K562 (cell line): Measurements from ENCODE around the gene STOM. TPM values are rescaled to one million over a fixed set of nuclear protein-coding genes. Genes with fewer than 3 reads are reported as not detected.
A peak's percentile ranks its signal among the peaks of the same experiment; 100 is the strongest.

ENCODE experiments used
- ATAC-seq: fragments of 200-7000 bp; cut with Tn5 transposase; 3 replicates; pipeline ENCODE4 v1.9.1; 2020; ENCODE audit warnings: moderate library complexity
- BruUV-seq: library from RNA; stranded (reverse); fragments of 400-500 nt; replicated peaks from 2 replicates; lab custom pipeline; 2021; lab: Mats Ljungman, UMichigan
- CTCF ChIA-PET: fragments of 300-600 bp; formaldehyde crosslinking; extraction: SDS; loops from one replicate; lab custom pipeline; 2021; ENCODE audit warnings: low intra/inter-chr PET ratio; lab: Yijun Ruan, JAX
- POLR2A ChIA-PET: fragments of 300-600, 350-650 bp; sonication (Branson Sonifier 250); formaldehyde crosslinking; extraction: SDS; loops from one replicate; lab custom pipeline; 2021; ENCODE audit warnings: antibody characterized with exemption, inconsistent platforms; lab: Yijun Ruan, JAX
- DNase-seq, 4 experiments: peaks; one replicate each; pipeline versions ENCODE4 v3.0.0 to v3.0.0-alpha.2; 2011 to 2018; ENCODE audit warnings: low spot score in 3 of 4, mixed read lengths in 3 of 4; ENCODE audit errors: extremely low read depth in 1 of 4
- FAIRE-seq: peaks from 2 replicates; lab custom pipeline; 2011; peaks lifted over from hg19 to GRCh38; lab: Jason Lieb, UNC
- H2AFZ ChIP-seq: 2 replicates; pipeline ENCODE4 v1.6.0; 2011; ENCODE audit warnings: low read depth, low read length, control low read depth, inconsistent platforms
- H3K27ac ChIP-seq: fragments of 200-600 bp; 3 replicates; pipeline ENCODE4 v1.8.0; 2011; ENCODE audit warnings: low read depth, mild to moderate bottlenecking, control low read depth, inconsistent platforms, low read length, moderate library complexity, mixed read lengths; ENCODE audit errors: extremely low read depth
- H3K27me3 ChIP-seq, 2 experiments: fragments of 300-600 bp in 1 of 2; 2 replicates in 1 of 2; 3 replicates in 1 of 2; pipeline versions ENCODE4 v1.6.0 to v1.8.0; 2011; ENCODE audit warnings: inconsistent platforms in 2 of 2, low read length in 2 of 2, mild to moderate bottlenecking in 1 of 2, mixed read lengths in 1 of 2, moderate library complexity in 1 of 2; ENCODE audit not compliant: control insufficient read depth in 2 of 2, insufficient read depth in 2 of 2
- H3K36me3 ChIP-seq: fragments of 300-600 bp; 3 replicates; pipeline ENCODE4 v1.8.0; 2011; ENCODE audit warnings: mild to moderate bottlenecking, low read length, inconsistent platforms; ENCODE audit not compliant: control insufficient read depth, insufficient read depth
- H3K4me1 ChIP-seq, 2 experiments: fragments of 200-600 bp in 1 of 2; replicated peaks in 1 of 2; 2 replicates in 1 of 2; 3 replicates in 1 of 2; pipeline versions ENCODE4 v1.5.1 to v1.8.0; 2011; ENCODE audit warnings: inconsistent platforms in 2 of 2, low read length in 2 of 2, mild to moderate bottlenecking in 1 of 2, mixed read lengths in 1 of 2, moderate library complexity in 1 of 2; ENCODE audit not compliant: control insufficient read depth in 2 of 2, insufficient read depth in 2 of 2
- H3K4me2 ChIP-seq: 2 replicates; pipeline ENCODE4 v1.6.1; 2011; ENCODE audit warnings: low read length, control low read depth, inconsistent platforms, mixed read lengths; ENCODE audit not compliant: insufficient read depth
- H3K4me3 ChIP-seq: fragments of 200-600 bp; sonication (generic), shearing (Covaris generic); 2 replicates; pipeline ENCODE4 v1.5.1; 2016; ENCODE audit warnings: control low read depth, inconsistent platforms
- H3K79me2 ChIP-seq: fragments of 200-600 bp; 3 replicates; pipeline ENCODE4 v1.8.0; 2011; ENCODE audit warnings: low read length, inconsistent platforms; ENCODE audit not compliant: control insufficient read depth, insufficient read depth
- H3K9ac ChIP-seq, 2 experiments: 2 replicates each; pipeline versions ENCODE4 v1.6.0 to v1.6.1; 2011; ENCODE audit warnings: low read depth in 2 of 2, low read length in 2 of 2, control low read depth in 1 of 2, inconsistent platforms in 1 of 2, mild to moderate bottlenecking in 1 of 2, mixed read lengths in 1 of 2; ENCODE audit not compliant: insufficient read depth in 1 of 2
- H3K9me1 ChIP-seq: one replicate; pipeline ENCODE4 v1.6.0; 2011; ENCODE audit warnings: inconsistent platforms, mild to moderate bottlenecking, low read length, moderate library complexity; ENCODE audit not compliant: control insufficient read depth, insufficient read depth
- H3K9me3 ChIP-seq: replicated peaks from 2 replicates; pipeline ENCODE4 v1.5.1; 2011; ENCODE audit warnings: low read depth, low read length, inconsistent platforms; ENCODE audit not compliant: control insufficient read depth, insufficient read depth
- H4K20me1 ChIP-seq: replicated peaks from 2 replicates; pipeline ENCODE4 v1.6.1; 2011; ENCODE audit warnings: low read length, inconsistent platforms, mixed read lengths; ENCODE audit not compliant: control insufficient read depth, insufficient read depth
- BRF2 ChIP-seq: IDR thresholded peaks from 3 replicates; pipeline ENCODE4 v1.6.1; 2011; ENCODE audit warnings: borderline replicate concordance, mild to moderate bottlenecking; ENCODE audit not compliant: insufficient read length, insufficient read depth
- CEBPB ChIP-seq: fragments of 450-650 bp; IDR thresholded peaks from 2 replicates; pipeline ENCODE4 v1.6.1; 2016; ENCODE audit warnings: missing genetic modification characterization, missing compliant biosample characterization
- CTCF ChIP-seq, 3 experiments: IDR thresholded peaks in 2 of 3; conservative IDR thresholded peaks in 1 of 3; 2 replicates each; pipeline ENCODE4 v1.5.1; 2011 to 2012; ENCODE audit warnings: low read length in 3 of 3, mild to moderate bottlenecking in 3 of 3, control low read depth in 2 of 3, improper control_type of control experiment in 1 of 3, inconsistent platforms in 1 of 3, low read depth in 1 of 3, mixed read lengths in 1 of 3, moderate library complexity in 1 of 3; ENCODE audit not compliant: insufficient read depth in 2 of 3
- MYC ChIP-seq, 2 experiments: fragments of 250-450 bp in 1 of 2; sonication (Bioruptor Pico) in 1 of 2; IDR thresholded peaks; 2 replicates each; pipeline versions ENCODE4 v1.5.1 to v1.6.1; 2012 to 2021; ENCODE audit warnings: low read depth in 2 of 2, borderline replicate concordance in 1 of 2, improper control_type of control experiment in 1 of 2, low read length in 1 of 2, mild to moderate bottlenecking in 1 of 2, moderate library complexity in 1 of 2
- PML ChIP-seq: IDR thresholded peaks from 2 replicates; pipeline ENCODE4 v1.6.1; 2012; ENCODE audit warnings: low read length, inconsistent platforms
- ZNF354B ChIP-seq: fragments of 250-450 bp; sonication (Bioruptor Pico); IDR thresholded peaks from 2 replicates; pipeline ENCODE4 v1.4.0; 2020
- WGBS: fragments of 100-300 bp; shearing (Covaris generic); methylation state at CpG from one replicate; pipeline ENCODE4 v1.1.6; 2016; ENCODE audit warnings: low coverage, mixed read lengths; ENCODE audit not compliant: insufficient coverage; ENCODE audit errors: missing lambda C conversion rate; 5-methylcytosine and 5-hydroxymethylcytosine counted together
- in situ Hi-C: fragments of 300-500 bp; cut with MboI; formaldehyde crosslinking; loops from 4 replicates; pipeline ENCODE4 v1.15.0; 2018; ENCODE audit warnings: inconsistent platforms, mixed read lengths
- intact Hi-C: fragments of 100-400 bp; cut with micrococcal nuclease; formaldehyde crosslinking; loops from 2 replicates; pipeline ENCODE4 v1.14.2; 2022
- polyA plus RNA-seq, 8 experiments: library from polyadenylated mRNA; depleted of rRNA in 4 of 8; stranded (reverse) in 5 of 8; unstranded in 3 of 8; fragments of >200 nt; fragmentation: Nextera tagmentation in 2 of 8; fragmentation: Illumina TruSeq in 1 of 8; extraction: Ambion mirVana in 2 of 8; extraction: Trizol in 1 of 8; gene quantifications; 2 replicates each; pipeline versions ENCODE4 v1.2.1 to v1.2.3, GENCODE V29; 2011 to 2014; ENCODE audit warnings: inconsistent platforms in 1 of 8, missing spikeins in 1 of 8
- total RNA-seq, 7 experiments: library from RNA; depleted of rRNA in 6 of 7; stranded (reverse); fragments of >200 nt in 6 of 7; fragmentation: Illumina TruSeq in 2 of 7; extraction: Trizol in 2 of 7; gene quantifications; 2 replicates each; pipeline versions ENCODE4 v1.2.1 to v1.2.3, GENCODE V29; 2011 to 2021; ENCODE audit warnings: low replicate concordance in 1 of 7

Gene STOM
- total and polyA plus RNA-seq, 9 of the 15 experiments (the other 6 are each of a cell fraction or from before 2014, with no cell fraction given): 23.2 to 140 (median 43.9) TPM

GRCh38 chr9:121298016-121298538, 72.0 kb downstream of the STOM start:
- Histone ChIP-seq H3K27ac (no peak overlapping the region), H3K27me3 (no peaks in the 10 kb centered on the region), H3K4me2 (no peak overlapping the region), H3K36me3 (no peaks in the 10 kb centered on the region), H3K9me3 (no peaks in the 10 kb centered on the region), H4K20me1 (no peaks in the 10 kb centered on the region), H3K4me1 (peaks cover 6 to 27% of the 10 kb centered on the region in 2 experiments; a peak in 4 of 5 replicates), H3K9ac (no peak overlapping the region), H3K79me2 (no peaks in the 10 kb centered on the region), H3K4me3 (no peak overlapping the region), H3K9me1 (no peaks in the 10 kb centered on the region), H2AFZ (peak overlapping the region; percentile 64)
- CTCF ChIA-PET: interaction anchor here (0.6 kb wide), 1 partner anchor 11 kb away, joined by 4 read pairs; no protein-coding TSS in a partner anchor
- in situ Hi-C loops (no loop called here), intact Hi-C loops (no loop called here)
- no peak for DNase-seq
- peak; percentile 49 for ATAC-seq
- no peak for FAIRE-seq
- POLR2A ChIA-PET: interaction anchor here (0.7 to 1.0 kb wide), 2 partner anchors 10 to 73 kb away, joined by 3 to 4 read pairs; no protein-coding TSS in a partner anchor
- no peak for TF ChIP-seq ZNF354B (CRISPR knock-in tag)
- TF ChIP-seq CTCF (IDR thresholded peaks at IDR 0.05 in 2 of 3, conservative IDR thresholded peaks at IDR 0.05 in 1 of 3; ENCODE audit: insufficient read depth in 2 of 3, low read depth in 1 of 3, low read length in 3 of 3): peak in 1 of 3 experiments; percentile 17; a peak in 2 of 6 replicates
- BruUV-seq: no TSS peak
- WGBS: 59% methylated on average over 7 of the region's 7 CpGs

GRCh38 chr9:121297389-121297788, 72.7 kb downstream of the STOM start:
- FAIRE-seq: no peak
- ChIA-PET POLR2A (no interaction called here), CTCF (no interaction called here)
- Histone ChIP-seq H3K9ac (no peak overlapping the region), H2AFZ (no peak overlapping the region), H3K4me1 (peaks cover 6 to 25% of the 10 kb centered on the region in 2 experiments; a peak in 4 of 5 replicates), H3K9me1 (no peaks in the 10 kb centered on the region), H3K4me3 (no peak overlapping the region), H3K79me2 (no peaks in the 10 kb centered on the region), H3K4me2 (no peak overlapping the region), H3K27me3 (no peaks in the 10 kb centered on the region), H4K20me1 (no peaks in the 10 kb centered on the region), H3K9me3 (no peaks in the 10 kb centered on the region), H3K36me3 (no peaks in the 10 kb centered on the region), H3K27ac (0 out of 3 replicates have a peak overlapping the region, but pooled peaks have one; percentile 5)
- no peak for ATAC-seq
- in situ Hi-C loops (no loop called here), intact Hi-C loops (no loop called here)
- 47% methylated on average over 4 of the region's 4 CpGs for WGBS
- no TSS peak for BruUV-seq
- peak; percentile 57; the same call in 1 of the 2 replicates for TF ChIP-seq CEBPB (tag)
- TF ChIP-seq PML: no peak
- no peak for TF ChIP-seq MYC (IDR thresholded peaks at IDR 0.05; ENCODE audit: low read depth, low read length)
- no peak for TF ChIP-seq MYC (CRISPR knock-in tag; IDR thresholded peaks at IDR 0.05; ENCODE audit: borderline replicate concordance, low read depth)
- no peak for TF ChIP-seq BRF2
- DNase-seq: no peak
